Peyer's patch (tissue), 4 donors: ENCODE data around the gene TCP11L2. TPM values are rescaled to one million over a fixed set of nuclear protein-coding genes. Genes with fewer than 3 reads are reported as not detected.

Experiments
- DNase-seq, 3 donors: peaks; one replicate each; pipeline ENCODE4 v3.0.0-alpha.2; 2017 to 2019
- H3K27ac ChIP-seq, 4 donors: fragments of 200-600 bp; sonication (generic); one replicate each; pipeline ENCODE4 v1.5.1; 2016 to 2019
- H3K27me3 ChIP-seq, 2 donors: fragments of 200-600 bp; sonication (generic); one replicate each; pipeline ENCODE4 v1.5.1; 2019
- H3K36me3 ChIP-seq, 3 donors: fragments of 200-600 bp; sonication (generic); one replicate each; pipeline ENCODE4 v1.5.1; 2016 to 2019
- H3K4me1 ChIP-seq, 4 donors: fragments of 200-600 bp; sonication (generic); one replicate each; pipeline ENCODE4 v1.5.1; 2016 to 2019
- H3K4me3 ChIP-seq, 4 donors: fragments of 200-600 bp; sonication (generic); 1 replicate in 3 of 4; 2 replicates in 1 of 4; pipeline ENCODE4 v1.5.1; 2016 to 2019; ENCODE audit warnings: mild to moderate bottlenecking in 1 of 4
- H3K9me3 ChIP-seq, 4 donors: fragments of 200-600 bp; sonication (generic); one replicate each; pipeline ENCODE4 v1.5.1; 2016 to 2019; ENCODE audit warnings: mild to moderate bottlenecking in 1 of 4
- CTCF ChIP-seq, 6 experiments: fragments of 450-650 bp in 4 of 6; fragments of 200-600 bp in 2 of 6; sonication (generic) in 1 of 6; IDR thresholded peaks; one replicate each; pipeline ENCODE4 v1.5.1; 2017 to 2019; ENCODE audit warnings: antibody characterized with exemption in 6 of 6, mild to moderate bottlenecking in 3 of 6, moderate library complexity in 1 of 6
- POLR2A ChIP-seq, 2 donors: fragments of 450-650 bp; IDR thresholded peaks; one replicate each; pipeline ENCODE4 v1.5.1; 2017; ENCODE audit warnings: antibody characterized with exemption in 2 of 2, mild to moderate bottlenecking in 2 of 2, moderate library complexity in 2 of 2
- total RNA-seq, 4 donors: library from RNA; depleted of rRNA; stranded (reverse); fragments of >200 nt; gene quantifications; one replicate each; pipeline ENCODE4 v1.1.0, GENCODE V29; 2016

The TCP11L2 gene
- total RNA-seq, 4 donors from 2014 or later: 39.9 to 63.5 (median 48.9) TPM

- no peaks in the 10 kb centered on the region for H3K27me3 ChIP-seq
- no peaks in the 10 kb centered on the region for H3K36me3 ChIP-seq
- no peak overlapping the region for H3K27ac ChIP-seq
- no peak for DNase-seq
- no peak overlapping the region for H3K4me3 ChIP-seq
- peaks cover 0 to 3% (median 0%) of the 10 kb centered on the region in 4 donors for H3K4me1 ChIP-seq
- TF ChIP-seq POLR2A (IDR thresholded peaks at IDR 0.05): no peak
- no peak for TF ChIP-seq CTCF (IDR thresholded peaks at IDR 0.05)
- no peaks in the 10 kb centered on the region for H3K9me3 ChIP-seq
These were observed 30.7 kb upstream of the TCP11L2 start for GRCh38 chr12:106271575-106272505.

GRCh38 chr12:106273491-106273890, 29.0 kb upstream of the TCP11L2 start:
- Histone ChIP-seq H3K36me3 (no peaks in the 10 kb centered on the region), H3K9me3 (no peaks in the 10 kb centered on the region), H3K4me3 (no peak overlapping the region), H3K27me3 (no peaks in the 10 kb centered on the region), H3K27ac (no peak overlapping the region), H3K4me1 (peaks cover 0 to 3% (median 0%) of the 10 kb centered on the region in 4 donors)
- DNase-seq: no peak
- TF ChIP-seq CTCF (IDR thresholded peaks at IDR 0.05): no peak
- no peak for TF ChIP-seq POLR2A (IDR thresholded peaks at IDR 0.05)

GRCh38 chr12:106274012-106274411, 28.5 kb upstream of the TCP11L2 start:
- H3K27ac ChIP-seq: no peak overlapping the region
- TF ChIP-seq CTCF (IDR thresholded peaks at IDR 0.05): no peak
- TF ChIP-seq POLR2A (IDR thresholded peaks at IDR 0.05): no peak
- no peak for DNase-seq
- H3K27me3 ChIP-seq: no peaks in the 10 kb centered on the region
- H3K4me1 ChIP-seq: peaks cover 0 to 3% (median 0%) of the 10 kb centered on the region in 4 donors
- no peaks in the 10 kb centered on the region for H3K36me3 ChIP-seq
- no peaks in the 10 kb centered on the region for H3K9me3 ChIP-seq
- no peak overlapping the region for H3K4me3 ChIP-seq

GRCh38 chr12:106274575-106275121, 27.9 kb upstream of the TCP11L2 start:
- H3K27me3 ChIP-seq: no peaks in the 10 kb centered on the region
- H3K9me3 ChIP-seq: no peaks in the 10 kb centered on the region
- H3K36me3 ChIP-seq: no peaks in the 10 kb centered on the region
- no peak overlapping the region for H3K4me3 ChIP-seq
- H3K4me1 ChIP-seq: peaks cover 0 to 3% (median 0%) of the 10 kb centered on the region in 4 donors
- TF ChIP-seq CTCF (IDR thresholded peaks at IDR 0.05) (no peak), POLR2A (IDR thresholded peaks at IDR 0.05) (no peak)
- no peak for DNase-seq
- H3K27ac ChIP-seq: peak overlapping the region in 1 of 4 donors; percentile 12

- Histone ChIP-seq H3K9me3 (no peaks in the 10 kb centered on the region), H3K4me3 (no peak overlapping the region), H3K36me3 (no peaks in the 10 kb centered on the region), H3K27me3 (no peaks in the 10 kb centered on the region), H3K4me1 (peaks cover 0 to 3% (median 0%) of the 10 kb centered on the region in 4 donors), H3K27ac (no peak overlapping the region)
- TF ChIP-seq POLR2A (IDR thresholded peaks at IDR 0.05): no peak
- TF ChIP-seq CTCF (IDR thresholded peaks at IDR 0.05): no peak
- DNase-seq: no peak
These were observed 27.1 kb upstream of the TCP11L2 start for GRCh38 chr12:106275458-106275857.
